Stimulated activated naive B cell treated with anti-CD40 and anti-IgM and Interleukin-4, amounts not matched to agents 10 μg/mL and 1 μg/mL and 100 μg/mL, for 72 hours (primary cell): ENCODE results near the gene FKBP4.
A peak's percentile ranks its signal among the peaks of the same experiment; 100 is the strongest.

Experiments used
- ATAC-seq, 2 donors: fragments of 150-1000 bp; cut with Tn5 transposase; replicated peaks; 2 replicates each; pipeline ENCODE4 v1.10.0; 2021; ENCODE audit warnings: moderate library complexity in 1 of 2
- DNase-seq: peaks from one replicate; pipeline ENCODE4 v3.0.0; 2021
- H3K27ac Mint-ChIP-seq: one replicate; pipeline ENCODE4 v1.8.0; 2022; ENCODE audit warnings: mild to moderate bottlenecking, mixed read lengths
- H3K27me3 Mint-ChIP-seq, 2 donors: one replicate each; pipeline ENCODE4 v1.8.0; 2022; ENCODE audit warnings: mixed read lengths in 2 of 2
- H3K36me3 Mint-ChIP-seq, 2 donors: one replicate each; pipeline ENCODE4 v1.8.0; 2022; ENCODE audit warnings: mixed read lengths in 2 of 2, mild to moderate bottlenecking in 1 of 2
- H3K4me1 Mint-ChIP-seq, 2 donors: one replicate each; pipeline ENCODE4 v1.8.0; 2022; ENCODE audit warnings: mixed read lengths in 2 of 2, mild to moderate bottlenecking in 1 of 2
- H3K4me3 Mint-ChIP-seq, 2 donors: one replicate each; pipeline ENCODE4 v1.8.0; 2022; ENCODE audit warnings: mild to moderate bottlenecking in 2 of 2, mixed read lengths in 2 of 2, moderate library complexity in 1 of 2
- H3K9me3 Mint-ChIP-seq, 2 donors: one replicate each; pipeline ENCODE4 v1.8.0; 2022; ENCODE audit warnings: mixed read lengths in 2 of 2, mild to moderate bottlenecking in 1 of 2

FKBP4 gene

DNA sequence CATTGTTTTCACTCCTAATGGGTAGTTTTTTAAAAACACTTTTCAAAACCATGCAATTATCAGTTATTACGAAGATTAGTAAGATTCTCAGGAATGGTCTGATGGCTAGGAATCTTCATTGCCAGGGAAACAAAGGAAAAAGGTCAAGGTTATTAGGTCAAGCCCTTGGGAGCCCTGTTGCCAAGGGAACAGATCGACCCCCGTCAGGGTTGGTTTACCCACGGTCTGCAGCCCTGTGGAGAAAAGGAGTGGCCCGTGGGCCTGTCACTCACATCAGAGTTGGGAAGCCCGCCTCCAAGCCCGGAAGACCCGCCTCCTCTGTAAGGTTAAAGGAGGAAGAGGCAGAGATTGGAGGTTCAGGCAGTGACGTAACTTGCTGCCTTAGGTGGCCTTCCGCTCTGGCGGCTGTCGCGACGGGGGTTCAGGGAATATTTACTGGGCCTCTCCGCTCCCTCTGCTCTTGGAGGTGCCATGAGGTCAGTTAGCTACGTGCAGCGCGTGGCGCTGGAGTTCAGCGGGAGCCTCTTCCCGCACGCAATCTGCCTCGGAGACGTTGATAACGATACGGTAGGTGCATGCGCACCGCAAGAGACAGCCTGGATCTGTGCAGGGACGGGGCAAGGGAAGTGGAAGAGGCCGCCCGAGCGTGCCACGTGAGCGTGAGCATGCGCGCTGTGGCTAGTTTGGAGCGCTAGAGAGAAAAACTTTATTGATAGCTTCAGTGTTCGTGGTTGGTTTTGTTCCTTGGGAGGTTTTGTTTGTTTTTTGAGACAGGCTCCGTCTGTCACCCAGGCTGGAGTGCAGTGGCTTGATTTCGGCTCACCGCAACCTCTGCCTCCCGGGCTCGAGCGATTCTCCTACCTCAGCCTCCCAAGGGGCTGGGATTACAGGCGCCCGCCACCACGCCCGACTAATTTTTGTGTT is 17.8 kb downstream of the FKBP4 start, which contains the start of gene ITFG2:
ITFG2 (plus strand) TSS at position 379 of the 924 bp plus-strand sequence; CDS start at position 472, 93 bp downstream.
- Mint-ChIP-seq H3K27ac (peak within 1 kb of the TSS; percentile 100), H3K27me3 (no peaks in the 10 kb centered on the region), H3K36me3 (peaks cover 11 to 19% of the 10 kb centered on the region in 2 donors)

DNA sequence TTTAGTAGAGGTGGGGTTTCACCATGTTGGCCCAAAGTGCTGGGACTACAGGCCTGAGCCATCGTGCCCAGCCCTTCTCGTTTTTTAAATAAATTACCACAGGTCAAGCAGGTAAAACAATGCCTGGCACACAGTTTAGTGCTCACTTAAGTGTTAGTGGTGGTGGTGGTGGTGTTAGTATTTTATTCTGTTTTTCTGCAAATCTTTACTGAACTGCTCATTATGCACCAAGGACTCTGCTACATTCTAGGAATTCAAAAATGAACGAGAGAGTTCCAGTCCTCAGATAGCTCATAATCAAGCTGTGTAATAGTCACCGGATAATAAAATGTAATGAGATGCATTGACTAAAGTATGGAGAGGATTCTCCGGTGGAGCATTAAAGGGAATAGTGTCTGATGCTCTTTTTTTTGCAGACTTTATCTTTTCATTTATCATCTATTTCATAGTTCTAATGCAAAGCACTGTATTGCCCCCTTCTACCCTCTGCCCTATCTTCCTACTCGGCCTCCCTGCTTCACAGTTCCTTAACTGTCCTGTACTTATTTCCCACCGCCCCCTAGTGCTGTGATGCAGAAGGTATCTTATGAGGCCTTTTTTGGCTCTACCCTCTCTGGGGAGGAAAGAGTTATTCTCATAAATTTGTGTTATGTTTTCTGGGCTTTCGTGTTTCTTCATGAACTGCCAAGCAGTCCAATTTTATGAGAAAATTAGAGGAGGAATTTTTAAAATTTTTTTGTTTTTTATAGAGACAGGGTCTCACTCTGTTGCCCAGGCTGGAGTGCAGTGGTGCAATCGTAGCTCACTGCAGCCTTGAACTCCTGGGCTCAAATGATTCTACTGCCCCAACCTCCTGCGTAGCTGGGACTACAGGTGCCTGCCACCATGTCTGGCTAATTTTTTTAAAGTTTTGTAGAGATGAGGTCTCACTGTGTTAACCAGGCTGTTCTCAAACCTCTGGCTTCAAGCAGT is 18.7 kb downstream of the FKBP4 start:
- DNase-seq (peak; percentile 26), ATAC-seq (peak; percentile 45 to 51)
- Mint-ChIP-seq H3K4me3 (peak overlapping the region; percentile 100), H3K27me3 (no peaks in the 10 kb centered on the region), H3K4me1 (peaks cover 9 to 16% of the 10 kb centered on the region in 2 donors), H3K27ac (peak overlapping the region; percentile 100), H3K36me3 (peaks cover 16 to 25% of the 10 kb centered on the region in 2 donors), H3K9me3 (no peaks in the 10 kb centered on the region)

More for the DNA sequence above, 17.8 kb downstream of the FKBP4 start, which contains the start of gene ITFG2:
- H3K4me1 Mint-ChIP-seq, result peaks cover 5 to 11% of the 10 kb centered on the region in 2 donors
- DNase-seq (peak; percentile 95), ATAC-seq (peak; percentile 96)
- H3K4me3 Mint-ChIP-seq, result peak within 1 kb of the TSS; percentile 100
- H3K9me3 Mint-ChIP-seq, result no peaks in the 10 kb centered on the region

DNA sequence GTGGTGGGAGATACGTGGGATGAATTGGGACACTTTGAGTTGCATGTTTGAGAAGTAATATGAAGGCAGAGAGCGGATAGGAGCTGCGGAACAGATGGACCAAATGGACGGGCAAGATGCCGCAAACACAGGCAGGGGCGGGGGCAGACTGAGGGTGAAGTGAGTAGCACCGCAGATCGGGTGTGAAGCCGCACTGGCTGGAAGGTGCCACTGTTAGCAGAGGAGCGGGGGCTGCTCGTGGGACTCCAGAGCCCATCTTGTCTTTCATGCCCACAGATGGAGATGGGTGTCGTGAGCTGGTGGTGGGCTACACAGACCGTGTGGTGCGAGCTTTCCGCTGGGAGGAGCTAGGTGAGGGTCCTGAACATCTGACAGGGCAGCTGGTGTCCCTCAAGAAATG is 25.0 kb downstream of the FKBP4 start:
- Mint-ChIP-seq H3K9me3 (no peaks in the 10 kb centered on the region), H3K36me3 (peaks cover 46 to 64% of the 10 kb centered on the region in 2 donors)

DNA sequence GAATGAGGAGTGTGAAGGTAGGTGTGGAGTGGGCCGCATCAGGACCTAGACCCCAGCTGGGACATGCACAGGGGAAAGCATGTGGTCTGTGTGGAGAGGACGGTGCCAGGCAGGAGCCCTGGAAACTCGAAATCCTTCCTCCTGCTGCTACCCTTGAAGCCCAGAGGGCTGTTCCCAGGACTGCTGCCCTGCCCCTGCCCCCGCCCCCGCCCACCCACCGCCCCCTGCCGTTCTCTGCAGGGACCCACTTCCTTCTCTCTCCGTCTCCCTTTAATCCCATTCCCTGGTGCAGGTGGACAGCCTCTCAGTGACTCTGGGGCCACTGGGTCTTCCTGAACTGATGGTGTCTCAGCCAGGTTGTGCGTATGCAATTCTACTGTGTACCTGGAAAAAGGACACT is 25.7 kb downstream of the FKBP4 start:
- Mint-ChIP-seq H3K36me3 (peaks cover 50 to 67% of the 10 kb centered on the region in 2 donors), H3K4me1 (peaks cover 7 to 11% of the 10 kb centered on the region in 2 donors), H3K27me3 (no peaks in the 10 kb centered on the region), H3K9me3 (no peaks in the 10 kb centered on the region), H3K4me3 (no peak overlapping the region), H3K27ac (no peak overlapping the region)
- ATAC-seq, result no peak
- DNase-seq, result no peak

More for the DNA sequence above, 25.0 kb downstream of the FKBP4 start:
- DNase-seq (no peak), ATAC-seq (no peak)
- no peak overlapping the region for H3K4me3 Mint-ChIP-seq
- no peak overlapping the region for H3K27ac Mint-ChIP-seq
- H3K4me1 Mint-ChIP-seq, result peaks cover 8 to 11% of the 10 kb centered on the region in 2 donors
- H3K27me3 Mint-ChIP-seq, result no peaks in the 10 kb centered on the region

DNA sequence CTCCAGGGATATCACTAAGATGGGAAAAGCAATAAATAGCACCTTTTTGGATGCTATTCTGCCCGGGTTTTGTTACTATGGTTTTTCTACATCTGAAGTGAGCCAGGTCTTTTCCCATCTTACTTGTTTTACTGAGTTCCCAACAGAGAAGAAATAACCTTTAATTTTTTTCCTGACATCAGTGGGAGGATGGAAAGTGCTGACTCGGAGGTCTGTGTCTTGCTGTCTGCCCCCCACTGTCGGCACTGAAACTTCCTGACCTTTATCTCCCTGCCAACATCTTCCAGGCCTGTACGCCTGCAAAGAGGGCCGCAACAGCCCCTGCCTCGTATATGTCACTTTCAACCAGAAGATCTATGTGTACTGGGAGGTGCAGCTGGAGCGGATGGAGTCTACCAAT is 28.7 kb downstream of the FKBP4 start:
- H3K36me3 Mint-ChIP-seq, result peaks cover 57 to 74% of the 10 kb centered on the region in 2 donors
- no peak for ATAC-seq
- H3K9me3 Mint-ChIP-seq, result no peaks in the 10 kb centered on the region
- H3K4me1 Mint-ChIP-seq, result peaks cover 3 to 7% of the 10 kb centered on the region in 2 donors
- no peak overlapping the region for H3K27ac Mint-ChIP-seq
- H3K4me3 Mint-ChIP-seq, result no peak overlapping the region
- no peaks in the 10 kb centered on the region for H3K27me3 Mint-ChIP-seq
- no peak for DNase-seq

DNA sequence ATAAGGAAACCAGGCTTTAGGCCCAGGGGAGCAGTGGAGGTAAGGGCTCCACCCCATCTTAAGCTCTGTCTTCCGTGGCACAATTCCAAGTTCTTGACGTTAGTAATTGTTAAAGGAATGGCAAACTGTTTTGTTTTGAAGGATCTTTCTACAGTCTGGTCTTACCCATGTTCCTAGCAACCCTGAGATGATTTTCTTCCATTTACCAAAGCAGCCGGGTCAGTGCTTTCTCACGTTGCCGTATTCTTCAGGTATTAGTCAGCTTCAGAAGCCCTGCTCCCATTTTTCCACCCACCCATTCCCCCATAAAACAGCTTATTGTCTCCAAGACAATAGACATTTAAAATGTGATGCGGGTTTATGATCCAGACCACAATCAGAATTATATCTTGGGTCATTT is 29.8 kb downstream of the FKBP4 start:
- H3K4me1 Mint-ChIP-seq, result peaks cover 3 to 4% of the 10 kb centered on the region in 2 donors
- no peaks in the 10 kb centered on the region for H3K9me3 Mint-ChIP-seq
- peaks cover 63 to 82% of the 10 kb centered on the region in 2 donors for H3K36me3 Mint-ChIP-seq
- ATAC-seq, result no peak
- no peak for DNase-seq
- H3K27me3 Mint-ChIP-seq, result no peaks in the 10 kb centered on the region
- no peak overlapping the region for H3K4me3 Mint-ChIP-seq
- H3K27ac Mint-ChIP-seq, result no peak overlapping the region

DNA sequence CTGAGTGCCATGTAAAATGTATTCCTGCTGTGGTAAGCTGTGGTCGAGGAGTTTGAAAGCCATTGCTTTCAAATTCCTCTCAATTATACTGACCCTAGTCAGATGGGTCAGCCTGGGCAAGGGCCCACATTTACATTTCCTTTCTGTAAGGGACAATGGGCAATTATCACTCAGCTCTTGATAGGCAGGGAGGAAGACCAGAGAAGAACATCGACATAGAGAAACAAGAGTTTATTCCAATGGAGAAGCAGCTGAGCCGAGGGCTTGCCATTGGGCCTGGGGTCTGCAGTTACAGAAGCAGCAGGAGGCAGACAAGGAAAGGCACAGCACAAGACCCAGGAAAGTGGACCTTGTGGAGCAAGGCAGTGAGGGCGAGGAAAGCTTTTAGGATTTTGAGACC is 30.4 kb downstream of the FKBP4 start:
- H3K36me3 Mint-ChIP-seq, result peaks cover 58 to 78% of the 10 kb centered on the region in 2 donors
- H3K27ac Mint-ChIP-seq, result no peak overlapping the region
- no peaks in the 10 kb centered on the region for H3K9me3 Mint-ChIP-seq
- ATAC-seq, result no peak
- no peak for DNase-seq
- H3K4me3 Mint-ChIP-seq, result no peak overlapping the region
- no peaks in the 10 kb centered on the region for H3K4me1 Mint-ChIP-seq
- H3K27me3 Mint-ChIP-seq, result no peaks in the 10 kb centered on the region

DNA sequence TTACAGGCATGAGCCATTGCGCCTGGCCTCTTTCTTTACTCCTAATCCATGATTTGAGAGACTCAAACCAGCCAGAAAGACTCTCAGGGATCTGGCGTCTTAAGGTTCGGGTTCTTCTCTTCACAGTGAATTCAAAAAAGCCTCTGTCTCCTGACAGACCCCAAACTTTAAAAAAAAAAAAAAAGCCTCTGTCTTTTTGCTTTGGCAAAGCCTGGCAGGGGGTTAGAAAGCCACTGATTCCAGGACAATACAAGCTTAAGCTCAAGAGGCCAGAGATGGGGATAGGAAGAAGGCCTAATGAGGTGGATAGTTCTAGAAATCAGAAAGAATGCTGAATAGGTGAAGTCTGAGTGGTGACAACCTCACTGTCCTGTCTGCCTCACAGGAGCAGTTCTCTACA is 31.3 kb downstream of the FKBP4 start:
- Mint-ChIP-seq H3K9me3 (no peaks in the 10 kb centered on the region), H3K4me3 (no peak overlapping the region), H3K36me3 (peaks cover 55 to 78% of the 10 kb centered on the region in 2 donors), H3K27ac (no peak overlapping the region), H3K27me3 (no peaks in the 10 kb centered on the region), H3K4me1 (no peaks in the 10 kb centered on the region)
- DNase-seq (no peak), ATAC-seq (no peak)

DNA sequence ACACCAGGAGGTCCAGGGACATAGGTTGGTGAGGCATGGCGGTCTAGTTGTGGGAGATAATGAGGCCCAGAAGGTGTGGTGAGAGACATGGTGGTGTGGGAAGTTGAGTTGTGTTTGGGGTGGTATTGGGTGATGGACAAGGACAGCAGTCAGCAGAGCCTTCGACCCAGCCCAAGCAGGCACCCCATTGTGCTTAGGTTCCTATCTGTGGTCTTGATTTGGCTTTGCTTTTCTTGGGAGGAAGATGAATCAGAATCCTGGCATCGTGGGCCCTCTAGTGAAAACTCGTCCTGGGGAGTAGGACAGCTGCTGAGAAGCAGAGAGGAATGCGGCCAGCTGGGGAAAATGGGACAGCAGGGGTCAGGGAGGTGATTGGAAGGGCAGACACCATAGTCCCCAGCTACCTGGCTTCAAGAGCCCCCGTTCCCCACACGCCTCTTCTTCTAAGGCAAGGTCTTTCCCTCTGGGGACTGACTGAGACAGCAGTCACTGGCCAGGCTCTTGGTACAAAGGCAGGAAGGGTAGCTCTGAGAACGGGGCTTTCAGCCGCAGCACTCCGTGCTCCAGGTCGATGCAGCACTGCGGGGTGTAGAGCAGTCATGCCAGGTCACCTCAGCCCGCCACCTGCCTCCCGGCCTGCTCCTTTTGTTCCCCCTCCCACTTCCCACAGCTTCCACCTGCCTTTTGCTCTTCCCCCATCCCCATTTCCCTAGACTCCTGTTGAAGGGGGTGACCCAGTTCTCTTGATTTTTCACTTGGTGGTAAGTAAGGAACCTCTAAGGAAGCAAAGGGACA is 32.1 kb downstream of the FKBP4 start:
- no peaks in the 10 kb centered on the region for H3K27me3 Mint-ChIP-seq
- peaks cover 54 to 75% of the 10 kb centered on the region in 2 donors for H3K36me3 Mint-ChIP-seq
- no peaks in the 10 kb centered on the region for H3K9me3 Mint-ChIP-seq
- ATAC-seq (no peak), DNase-seq (no peak)
- H3K4me1 Mint-ChIP-seq, result no peaks in the 10 kb centered on the region
- H3K27ac Mint-ChIP-seq, result peak overlapping the region; percentile 51
- no peak overlapping the region for H3K4me3 Mint-ChIP-seq

DNA sequence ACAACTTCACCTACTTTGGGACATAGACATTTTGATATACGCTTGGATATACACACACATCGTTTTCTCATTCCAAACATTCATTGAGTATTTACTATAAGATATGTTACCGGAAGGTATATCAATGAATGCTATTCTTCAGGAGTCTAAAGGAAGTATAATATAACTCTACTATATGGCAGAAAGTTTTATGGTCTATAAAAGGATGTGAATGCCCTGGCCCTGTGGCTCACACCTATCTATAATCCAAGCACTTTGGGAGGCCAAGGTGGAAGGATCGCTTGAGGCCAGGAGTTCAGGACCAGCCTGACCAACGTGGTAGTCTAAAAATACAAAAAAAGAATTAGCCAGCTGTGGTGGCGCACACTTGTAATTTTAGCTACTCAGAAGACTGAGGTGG is 34.5 kb downstream of the FKBP4 start:
- H3K4me1 Mint-ChIP-seq, result peaks cover 2 to 4% of the 10 kb centered on the region in 2 donors
- H3K27me3 Mint-ChIP-seq, result no peaks in the 10 kb centered on the region
- H3K36me3 Mint-ChIP-seq, result peaks cover 45 to 73% of the 10 kb centered on the region in 2 donors
- DNase-seq (no peak), ATAC-seq (no peak)
- no peaks in the 10 kb centered on the region for H3K9me3 Mint-ChIP-seq
- H3K4me3 Mint-ChIP-seq, result no peak overlapping the region
- H3K27ac Mint-ChIP-seq, result peak overlapping the region; percentile 49

DNA sequence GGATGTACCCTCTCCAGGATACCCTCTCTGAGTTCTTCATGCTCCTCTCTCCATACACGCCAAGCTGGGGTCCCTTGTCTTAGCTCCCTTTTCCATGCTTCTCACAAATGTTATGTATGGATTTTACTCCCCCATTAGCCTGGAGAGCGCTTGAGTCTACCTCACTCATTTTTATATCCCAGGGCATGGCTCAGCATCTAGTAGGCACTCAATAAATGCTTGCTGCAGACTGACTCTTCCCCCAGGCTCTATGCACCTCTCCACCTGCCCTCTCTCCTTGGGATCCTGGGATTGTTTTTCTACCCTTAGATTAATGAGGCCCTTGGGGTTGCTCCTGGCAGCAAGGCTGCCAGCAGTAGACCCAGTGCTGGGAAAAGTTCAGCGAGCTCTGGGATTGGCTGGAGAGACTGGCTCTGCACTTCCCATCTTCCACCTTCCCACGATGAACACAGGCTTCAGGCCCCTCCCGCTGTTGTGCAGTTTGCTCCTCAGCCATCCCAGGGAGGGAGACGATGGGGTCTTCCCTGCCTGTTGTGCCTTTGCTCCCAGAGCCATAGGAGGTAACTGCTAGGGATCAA is 37.9 kb downstream of the FKBP4 start:
- Mint-ChIP-seq H3K27ac (peak overlapping the region; percentile 14), H3K36me3 (peaks cover 35 to 53% of the 10 kb centered on the region in 2 donors), H3K4me3 (no peak overlapping the region), H3K27me3 (no peaks in the 10 kb centered on the region), H3K4me1 (peaks cover 6 to 11% of the 10 kb centered on the region in 2 donors), H3K9me3 (no peaks in the 10 kb centered on the region)
- DNase-seq, result no peak
- ATAC-seq, result no peak

DNA sequence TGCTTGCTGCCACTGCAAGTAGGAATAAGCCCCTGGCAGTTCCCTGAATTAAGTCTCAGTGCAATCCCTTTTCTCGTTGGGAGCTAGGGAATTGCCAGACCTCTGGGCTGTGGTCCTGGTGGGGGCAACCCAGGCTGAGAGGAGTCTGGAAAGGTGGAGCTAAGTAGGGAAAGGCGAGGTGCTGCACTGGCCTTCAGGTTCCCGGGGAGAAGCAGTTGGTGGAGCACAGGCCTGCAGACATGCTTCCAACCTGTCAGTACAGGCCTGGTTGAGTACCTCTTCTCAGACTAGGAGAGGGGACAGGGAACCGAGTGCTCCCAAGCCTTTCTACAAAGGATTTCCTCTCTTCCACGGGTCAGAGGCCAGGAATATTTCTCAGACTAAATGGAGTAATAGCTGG is 38.6 kb downstream of the FKBP4 start:
- DNase-seq, result no peak
- no peaks in the 10 kb centered on the region for H3K27me3 Mint-ChIP-seq
- peaks cover 6 to 11% of the 10 kb centered on the region in 2 donors for H3K4me1 Mint-ChIP-seq
- H3K36me3 Mint-ChIP-seq, result peaks cover 37 to 52% of the 10 kb centered on the region in 2 donors
- ATAC-seq, result no peak
- no peak overlapping the region for H3K27ac Mint-ChIP-seq
- H3K9me3 Mint-ChIP-seq, result no peaks in the 10 kb centered on the region
- no peak overlapping the region for H3K4me3 Mint-ChIP-seq

DNA sequence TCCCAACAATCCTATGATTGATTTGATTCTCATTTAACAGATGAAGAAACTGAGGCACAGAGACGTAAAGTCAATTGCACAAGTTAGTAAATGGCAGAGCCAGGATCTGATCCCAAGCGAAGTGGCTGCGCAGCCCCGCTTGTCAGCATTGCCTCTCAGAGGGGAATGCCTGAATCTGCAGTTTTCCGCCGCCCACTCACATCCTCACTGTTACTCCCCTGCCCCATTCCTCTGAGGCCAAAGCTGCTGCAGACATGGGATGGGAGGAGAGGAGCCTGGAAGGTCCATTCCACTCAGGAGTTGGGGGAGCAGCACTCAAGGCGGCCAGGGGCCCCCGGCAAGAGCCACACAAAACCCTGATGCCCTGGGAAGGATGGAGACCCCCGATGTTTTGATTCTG is 39.0 kb downstream of the FKBP4 start:
- no peak for DNase-seq
- no peaks in the 10 kb centered on the region for H3K9me3 Mint-ChIP-seq
- ATAC-seq, result no peak
- H3K27ac Mint-ChIP-seq, result peak overlapping the region; percentile 56
- H3K36me3 Mint-ChIP-seq, result peaks cover 37 to 52% of the 10 kb centered on the region in 2 donors
- no peak overlapping the region for H3K4me3 Mint-ChIP-seq
- H3K4me1 Mint-ChIP-seq, result peaks cover 6 to 11% of the 10 kb centered on the region in 2 donors
- no peaks in the 10 kb centered on the region for H3K27me3 Mint-ChIP-seq
